H1 (cell line): Measurements from ENCODE around the gene SEC24C. TPM values are rescaled to one million over a fixed set of nuclear protein-coding genes. Genes with fewer than 3 reads are reported as not detected.
"Not testable (repeated sequence)": the region's sequence is repeated elsewhere in the genome, so short reads cannot be mapped to it uniquely, and the experiment has no call there.

Experiments
- CTCF ChIA-PET: fragments of 300-600 bp; sonication (Branson Sonifier 250); formaldehyde crosslinking; loops from one replicate; lab custom pipeline; 2021; ENCODE audit not compliant: partially characterized antibody; lab: Charles Lee
- POLR2A ChIA-PET: fragments of 300-600 bp; sonication (Branson Sonifier 250); formaldehyde crosslinking; loops from one replicate; lab custom pipeline; 2021; ENCODE audit warnings: inconsistent platforms; ENCODE audit not compliant: partially characterized antibody; lab: Charles Lee
- DNase-seq, 2 experiments: peaks; one replicate each; pipeline versions ENCODE4 v3.0.0 to v3.0.0-alpha.2; 2010 to 2022; ENCODE audit warnings: low spot score in 2 of 2, low read depth in 1 of 2, mixed read lengths in 1 of 2
- FAIRE-seq: peaks from 2 replicates; lab custom pipeline; 2011; peaks lifted over from hg19 to GRCh38; lab: Jason Lieb, UNC
- H2AFZ ChIP-seq: 2 replicates; pipeline ENCODE4 v1.8.1; 2012; ENCODE audit warnings: low read length, inconsistent platforms
- H2AK5ac ChIP-seq: 2 replicates; pipeline ENCODE4 v1.6.1; 2013; ENCODE audit warnings: low read depth, low read length
- H2BK120ac ChIP-seq: replicated peaks from 2 replicates; pipeline ENCODE3; 2013; ENCODE audit warnings: low read depth, low read length, inconsistent platforms
- H2BK12ac ChIP-seq: 2 replicates; pipeline ENCODE4 v1.6.1; 2013; ENCODE audit warnings: low read depth, low read length
- H2BK15ac ChIP-seq: 2 replicates; pipeline ENCODE4 v1.6.1; 2013; ENCODE audit warnings: low read length
- H2BK20ac ChIP-seq: 2 replicates; pipeline ENCODE4 v1.6.1; 2013; ENCODE audit warnings: low read length
- H2BK5ac ChIP-seq: 2 replicates; pipeline ENCODE4 v1.6.1; 2013; ENCODE audit warnings: low read depth, low read length
- H3K14ac ChIP-seq: 2 replicates; pipeline ENCODE4 v1.6.1; 2013; ENCODE audit warnings: inconsistent platforms; ENCODE audit not compliant: insufficient read length
- H3K18ac ChIP-seq: 2 replicates; pipeline ENCODE4 v1.6.1; 2013; ENCODE audit warnings: low read length; ENCODE audit errors: extremely low read depth
- H3K23ac ChIP-seq: 2 replicates; pipeline ENCODE4 v1.6.1; 2013; ENCODE audit warnings: inconsistent platforms; ENCODE audit not compliant: insufficient read length
- H3K23me2 ChIP-seq: 2 replicates; pipeline ENCODE4 v1.6.1; 2013; ENCODE audit warnings: low read depth, low read length
- H3K27ac ChIP-seq: 2 replicates; pipeline ENCODE4 v1.6.1; 2011; ENCODE audit warnings: low read depth, low read length, inconsistent platforms
- H3K27me3 ChIP-seq, 4 experiments: replicated peaks in 1 of 4; 1 replicate in 1 of 4; 2 replicates in 3 of 4; pipeline versions ENCODE4 v1.6.1 to v1.8.1; 2011 to 2013; ENCODE audit warnings: low read length in 3 of 4, mild to moderate bottlenecking in 3 of 4, inconsistent platforms in 2 of 4, mixed read lengths in 2 of 4, moderate library complexity in 1 of 4; ENCODE audit not compliant: control insufficient read depth in 3 of 4, insufficient read depth in 3 of 4; ENCODE audit errors: extremely low read depth in 1 of 4
- H3K36me3 ChIP-seq, 4 experiments: 2 replicates each; pipeline versions ENCODE4 v1.6.1 to v1.8.1; 2011 to 2013; ENCODE audit warnings: mild to moderate bottlenecking in 4 of 4, low read length in 3 of 4, moderate library complexity in 2 of 4, control low read depth in 1 of 4, inconsistent platforms in 1 of 4; ENCODE audit not compliant: insufficient read depth in 4 of 4, control insufficient read depth in 2 of 4
- H3K4ac ChIP-seq: replicated peaks from 2 replicates; pipeline ENCODE3; 2013; ENCODE audit warnings: low read length, low read depth, mixed read lengths, inconsistent platforms; ENCODE audit not compliant: insufficient read length
- H3K4me1 ChIP-seq, 4 experiments: replicated peaks in 1 of 4; 1 replicate in 1 of 4; 2 replicates in 3 of 4; pipeline versions ENCODE4 v1.6.1 to v1.8.1; 2011 to 2013; ENCODE audit warnings: low read length in 3 of 4, inconsistent platforms in 2 of 4, mixed read lengths in 1 of 4; ENCODE audit not compliant: insufficient read depth in 4 of 4, control insufficient read depth in 3 of 4
- H3K4me2 ChIP-seq, 2 experiments: 2 replicates each; pipeline versions ENCODE4 v1.6.1 to v1.8.1; 2011 to 2013; ENCODE audit warnings: low read depth in 2 of 2, low read length in 2 of 2, control low read depth in 1 of 2, inconsistent platforms in 1 of 2, mild to moderate bottlenecking in 1 of 2; ENCODE audit not compliant: insufficient read depth in 1 of 2
- H3K4me3 ChIP-seq, 4 experiments: fragments of 200-600, 300-600 bp in 1 of 4; sonication (generic), shearing (Covaris generic), sonication (Bioruptor Twin) in 1 of 4; 2 replicates each; pipeline versions ENCODE4 v1.5.1 to v1.8.1; 2011 to 2016; ENCODE audit warnings: low read length in 4 of 4, low read depth in 3 of 4, control low read depth in 2 of 4, inconsistent platforms in 2 of 4, mild to moderate bottlenecking in 2 of 4, mixed read lengths in 1 of 4, moderate library complexity in 1 of 4; ENCODE audit not compliant: insufficient read depth in 2 of 4; ENCODE audit errors: extremely low read depth in 1 of 4
- H3K56ac ChIP-seq: replicated peaks from 2 replicates; pipeline ENCODE3; 2013; ENCODE audit warnings: low read depth, mild to moderate bottlenecking, mixed read lengths, low read length, inconsistent platforms; ENCODE audit not compliant: insufficient read length
- H3K79me1 ChIP-seq: 2 replicates; pipeline ENCODE4 v1.6.1; 2013; ENCODE audit warnings: low read depth, low read length, control low read depth
- H3K79me2 ChIP-seq, 2 experiments: 2 replicates each; pipeline versions ENCODE4 v1.6.1 to v1.8.1; 2012 to 2013; ENCODE audit warnings: low read length in 2 of 2, mild to moderate bottlenecking in 2 of 2, inconsistent platforms in 1 of 2; ENCODE audit not compliant: insufficient read depth in 2 of 2, control insufficient read depth in 1 of 2
- H3K9ac ChIP-seq, 4 experiments: replicated peaks in 1 of 4; 1 replicate in 1 of 4; 2 replicates in 3 of 4; pipeline versions ENCODE4 v1.6.1 to v1.8.1; 2011 to 2013; ENCODE audit warnings: low read depth in 3 of 4, low read length in 3 of 4, control low read depth in 2 of 4, mild to moderate bottlenecking in 2 of 4, moderate library complexity in 2 of 4, inconsistent platforms in 1 of 4; ENCODE audit errors: extremely low read depth in 1 of 4
- H3K9me3 ChIP-seq, 2 experiments: 2 replicates each; pipeline versions ENCODE4 v1.6.1 to v1.8.1; 2012 to 2013; ENCODE audit warnings: mild to moderate bottlenecking in 2 of 2, moderate library complexity in 2 of 2, control low read depth in 1 of 2, inconsistent platforms in 1 of 2, low read depth in 1 of 2, low read length in 1 of 2, mixed read lengths in 1 of 2; ENCODE audit not compliant: insufficient read depth in 2 of 2
- H4K20me1 ChIP-seq, 2 experiments: replicated peaks in 1 of 2; 2 replicates each; pipeline versions ENCODE3 to v1.8.1; 2011 to 2013; ENCODE audit warnings: inconsistent platforms in 2 of 2, low read length in 2 of 2, mild to moderate bottlenecking in 1 of 2; ENCODE audit not compliant: insufficient read depth in 2 of 2, control insufficient read depth in 1 of 2
- H4K5ac ChIP-seq: 2 replicates; pipeline ENCODE4 v1.6.1; 2013; ENCODE audit warnings: low read length, low read depth, mixed read lengths, inconsistent platforms; ENCODE audit not compliant: insufficient read length
- H4K8ac ChIP-seq: 2 replicates; pipeline ENCODE4 v1.8.0; 2013; ENCODE audit warnings: mild to moderate bottlenecking, moderate library complexity, low read length, inconsistent platforms; ENCODE audit not compliant: insufficient read depth; ENCODE audit errors: extremely low read depth
- H4K91ac ChIP-seq: replicated peaks from 2 replicates; pipeline ENCODE3; 2013; ENCODE audit warnings: low read length, mixed read lengths, inconsistent platforms; ENCODE audit not compliant: insufficient read length
- WGBS, 2 experiments: shearing (Covaris generic) in 1 of 2; methylation state at CpG; one replicate each; pipeline versions ENCODE4 v1.1.6 to v1.1.7; 2013 to 2015; ENCODE audit warnings: low lambda C conversion rate in 2 of 2, mixed read lengths in 2 of 2, inconsistent platforms in 1 of 2, low coverage in 1 of 2, missing lambda C conversion rate in 1 of 2; ENCODE audit not compliant: insufficient replicate concordance in 2 of 2, insufficient coverage in 1 of 2, insufficient read length in 1 of 2; ENCODE audit errors: extremely low coverage in 1 of 2, missing lambda C conversion rate in 1 of 2; 5-methylcytosine and 5-hydroxymethylcytosine counted together
- polyA plus RNA-seq, 7 experiments: library from polyadenylated mRNA; depleted of rRNA in 3 of 7; stranded (reverse) in 5 of 7; unstranded in 2 of 7; fragments of >200 nt in 5 of 7; fragments of 200-250 nt in 2 of 7; gene quantifications; 1 replicate in 5 of 7; 2 replicates in 1 of 7; 4 replicates in 1 of 7; pipeline versions ENCODE4 v1.2.1 to v1.2.3, GENCODE V29; 2011 to 2013; ENCODE audit warnings: missing spikeins in 2 of 7, mixed read lengths in 2 of 7
- total RNA-seq: library from RNA; stranded (reverse); fragmentation: NEBNext Ultra II Directional; extraction: Animal tissue kit (Norgen Biotek cat#: 25700); gene quantifications from 2 replicates; pipeline ENCODE4 v1.2.1, GENCODE V29; 2021

SEC24C gene
- total and polyA plus RNA-seq, 2 of the 8 experiments (the other 6 are each of a cell fraction or from before 2014, with no cell fraction given): 63.2 to 67.4 TPM

- H3K56ac ChIP-seq, H3K18ac ChIP-seq, H3K79me2 ChIP-seq, H2BK20ac ChIP-seq, H3K4me3 ChIP-seq, H3K79me1 ChIP-seq, H4K20me1 ChIP-seq, H2BK15ac ChIP-seq, H2BK5ac ChIP-seq, H3K36me3 ChIP-seq, H2BK12ac ChIP-seq, H3K4me1 ChIP-seq, H3K23ac ChIP-seq, H2BK120ac ChIP-seq, H3K4ac ChIP-seq, H3K4me2 ChIP-seq, H4K5ac ChIP-seq, H4K91ac ChIP-seq, H3K27ac ChIP-seq, POLR2A ChIA-PET, H2AK5ac ChIP-seq, H3K14ac ChIP-seq, H3K23me2 ChIP-seq, H2AFZ ChIP-seq, DNase-seq, H3K9me3 ChIP-seq, H3K9ac ChIP-seq, H4K8ac ChIP-seq, FAIRE-seq, H3K27me3 ChIP-seq: not testable (repeated sequence)
- CTCF ChIA-PET: interaction anchor here (0.7 kb wide), 1 partner anchor 52 kb away, joined by 3 read pairs; no protein-coding TSS in a partner anchor
- WGBS, 2 experiments: 93% methylated on average over 2 of the region's 2 CpGs; no CpG with 5 or more reads in 1 of the 2 experiments
These were observed 37.7 kb upstream of the SEC24C start for GRCh38 chr10:73706488-73706887.

- H3K4me2 ChIP-seq, H3K4me3 ChIP-seq, H3K79me1 ChIP-seq, H2BK5ac ChIP-seq, H3K9me3 ChIP-seq, H4K5ac ChIP-seq, H3K27ac ChIP-seq, H3K14ac ChIP-seq, H4K8ac ChIP-seq, H4K20me1 ChIP-seq, H3K18ac ChIP-seq, H3K9ac ChIP-seq, H4K91ac ChIP-seq, H2BK15ac ChIP-seq, H3K56ac ChIP-seq, H3K27me3 ChIP-seq, CTCF ChIA-PET, POLR2A ChIA-PET, H2AK5ac ChIP-seq, FAIRE-seq, H3K4me1 ChIP-seq, DNase-seq, H3K4ac ChIP-seq, H2BK120ac ChIP-seq, H3K23ac ChIP-seq, H2BK20ac ChIP-seq, H3K79me2 ChIP-seq, H3K23me2 ChIP-seq, H2AFZ ChIP-seq, H2BK12ac ChIP-seq, H3K36me3 ChIP-seq: not testable (repeated sequence)
These were observed 36.5 kb upstream of the SEC24C start for GRCh38 chr10:73707628-73708027.
